ENCODE data around the gene HPCAL1.

Gene HPCAL1

GRCh38 chr2:10285191-10285555, 17.5 kb upstream of the HPCAL1 start:
- Histone ChIP-seq H3K79me1 (ENCODE audit: low read length) (no peaks in the 10 kb centered on the region), H2BK12ac (ENCODE audit: low read length) (no peak overlapping the region), H3K4me1 (ENCODE audit: control insufficient read depth in 1 of 2, insufficient read depth in 2 of 2, low read length in 2 of 2) (peaks cover 11 to 13% of the 10 kb centered on the region in 2 experiments), H4K12ac (ENCODE audit: low read depth, low read length) (no peak overlapping the region), H3K27ac (ENCODE audit: low read depth, low read length) (no peak overlapping the region), H3K23ac (ENCODE audit: low read length) (no peak overlapping the region), H3K4me2 (ENCODE audit: low read length) (no peak overlapping the region), H2AK5ac (ENCODE audit: low read length) (no peak overlapping the region), H3K36me3 (ENCODE audit: control insufficient read depth in 1 of 2, insufficient read depth in 2 of 2, low read length in 2 of 2) (no peaks in the 10 kb centered on the region), H2AFZ (ENCODE audit: insufficient read depth, low read length, poor library complexity) (peak overlapping the region; percentile 27), H3K18ac (ENCODE audit: low read length) (no peak overlapping the region), H3K9me3 (ENCODE audit: insufficient read depth, low read depth, low read length) (no peaks in the 10 kb centered on the region), H3K27me3 (ENCODE audit: insufficient read depth, low read length) (no peaks in the 10 kb centered on the region), H3K4ac (ENCODE audit: low read depth, low read length) (no peak overlapping the region), H3K79me2 (ENCODE audit: control insufficient read depth, insufficient read depth, low read length, poor library complexity) (no peaks in the 10 kb centered on the region), H4K8ac (ENCODE audit: low read depth, low read length) (no peak overlapping the region), H4K91ac (ENCODE audit: low read depth, low read length) (no peak overlapping the region), H2BK120ac (ENCODE audit: insufficient read depth, low read length, poor library complexity) (no peak overlapping the region), H2BK5ac (ENCODE audit: low read depth, low read length, poor library complexity) (no peak overlapping the region), H3K4me3 (ENCODE audit: low read depth, low read length) (no peak overlapping the region), H3K9ac (ENCODE audit: low read length) (no peak overlapping the region), H3K14ac (ENCODE audit: low read length) (no peak overlapping the region)
- DNase-seq = no peak
- no CpG with 5 or more reads among the region's 5 CpGs for WGBS (ENCODE audit: extremely low coverage, insufficient coverage, insufficient read length)

GRCh38 chr2:10285556-10286198, 17.0 kb upstream of the HPCAL1 start:
- Histone ChIP-seq H3K27me3 (ENCODE audit: insufficient read depth, low read length) (no peaks in the 10 kb centered on the region), H2AFZ (ENCODE audit: insufficient read depth, low read length, poor library complexity) (peak overlapping the region; percentile 27), H3K79me2 (ENCODE audit: control insufficient read depth, insufficient read depth, low read length, poor library complexity) (no peaks in the 10 kb centered on the region), H3K9me3 (ENCODE audit: insufficient read depth, low read depth, low read length) (no peaks in the 10 kb centered on the region), H3K36me3 (ENCODE audit: control insufficient read depth in 1 of 2, insufficient read depth in 2 of 2, low read length in 2 of 2) (no peaks in the 10 kb centered on the region), H3K9ac (ENCODE audit: low read length) (no peak overlapping the region), H2BK12ac (ENCODE audit: low read length) (peak overlapping the region; percentile 4), H2BK120ac (ENCODE audit: insufficient read depth, low read length, poor library complexity) (peak overlapping the region; percentile 1), H3K14ac (ENCODE audit: low read length) (no peak overlapping the region), H3K18ac (ENCODE audit: low read length) (no peak overlapping the region), H4K12ac (ENCODE audit: low read depth, low read length) (no peak overlapping the region), H2AK5ac (ENCODE audit: low read length) (no peak overlapping the region), H4K91ac (ENCODE audit: low read depth, low read length) (peak overlapping the region; percentile 10), H3K23ac (ENCODE audit: low read length) (no peak overlapping the region), H3K4me3 (ENCODE audit: low read depth, low read length) (no peak overlapping the region), H2BK5ac (ENCODE audit: low read depth, low read length, poor library complexity) (no peak overlapping the region), H3K27ac (ENCODE audit: low read depth, low read length) (no peak overlapping the region), H4K8ac (ENCODE audit: low read depth, low read length) (peak overlapping the region; percentile 8), H3K4ac (ENCODE audit: low read depth, low read length) (no peak overlapping the region), H3K4me1 (ENCODE audit: control insufficient read depth in 1 of 2, insufficient read depth in 2 of 2, low read length in 2 of 2) (peaks cover 11 to 13% of the 10 kb centered on the region in 2 experiments), H3K4me2 (ENCODE audit: low read length) (no peak overlapping the region), H3K79me1 (ENCODE audit: low read length) (no peaks in the 10 kb centered on the region)
- WGBS (ENCODE audit: extremely low coverage, insufficient coverage, insufficient read length) = no CpG with 5 or more reads among the region's 17 CpGs
- peak; percentile 18 to 34 for DNase-seq

GRCh38 chr2:10286216-10287037, 16.3 kb upstream of the HPCAL1 start:
- Histone ChIP-seq H2AK5ac (ENCODE audit: low read length) (no peak overlapping the region), H3K79me2 (ENCODE audit: control insufficient read depth, insufficient read depth, low read length, poor library complexity) (no peaks in the 10 kb centered on the region), H2BK120ac (ENCODE audit: insufficient read depth, low read length, poor library complexity) (no peak overlapping the region), H2AFZ (ENCODE audit: insufficient read depth, low read length, poor library complexity) (no peak overlapping the region), H3K9ac (ENCODE audit: low read length) (no peak overlapping the region), H2BK5ac (ENCODE audit: low read depth, low read length, poor library complexity) (no peak overlapping the region), H4K91ac (ENCODE audit: low read depth, low read length) (no peak overlapping the region), H3K27me3 (ENCODE audit: insufficient read depth, low read length) (no peaks in the 10 kb centered on the region), H4K12ac (ENCODE audit: low read depth, low read length) (no peak overlapping the region), H4K8ac (ENCODE audit: low read depth, low read length) (peak overlapping the region; percentile 8), H3K79me1 (ENCODE audit: low read length) (no peaks in the 10 kb centered on the region), H3K9me3 (ENCODE audit: insufficient read depth, low read depth, low read length) (no peaks in the 10 kb centered on the region), H3K4ac (ENCODE audit: low read depth, low read length) (no peak overlapping the region), H3K14ac (ENCODE audit: low read length) (no peak overlapping the region), H3K4me3 (ENCODE audit: low read depth, low read length) (no peak overlapping the region), H3K4me1 (ENCODE audit: control insufficient read depth in 1 of 2, insufficient read depth in 2 of 2, low read length in 2 of 2) (peaks cover 11 to 13% of the 10 kb centered on the region in 2 experiments), H3K23ac (ENCODE audit: low read length) (no peak overlapping the region), H3K36me3 (ENCODE audit: control insufficient read depth in 1 of 2, insufficient read depth in 2 of 2, low read length in 2 of 2) (no peaks in the 10 kb centered on the region), H3K4me2 (ENCODE audit: low read length) (no peak overlapping the region), H2BK12ac (ENCODE audit: low read length) (no peak overlapping the region), H3K27ac (ENCODE audit: low read depth, low read length) (no peak overlapping the region), H3K18ac (ENCODE audit: low read length) (no peak overlapping the region)
- no CpG with 5 or more reads among the region's 27 CpGs for WGBS (ENCODE audit: extremely low coverage, insufficient coverage, insufficient read length)
- DNase-seq = no peak

DNA sequence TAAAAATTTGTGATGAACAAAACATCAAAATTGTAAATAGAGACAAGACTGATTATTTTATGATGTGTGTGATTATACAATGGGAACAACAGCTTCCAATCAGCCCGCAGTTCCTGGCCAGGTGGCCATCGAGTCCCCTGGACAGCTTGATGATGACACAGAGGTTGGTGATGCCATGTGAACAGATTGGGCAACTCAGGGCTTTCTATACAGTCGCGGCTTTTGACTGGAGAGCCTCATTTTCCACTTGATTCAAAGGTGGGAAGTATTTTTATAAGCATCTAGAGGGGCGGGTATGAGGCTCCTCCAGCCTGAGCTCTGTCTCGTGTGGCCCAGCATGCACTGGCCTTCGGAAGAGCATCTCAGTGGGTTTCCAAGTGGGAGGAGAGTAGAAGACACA, 14.9 kb upstream of the HPCAL1 start:
- WGBS (ENCODE audit: extremely low coverage, insufficient coverage, insufficient read length) = no CpG with 5 or more reads among the region's 7 CpGs
- H3K4me3 ChIP-seq (ENCODE audit: low read depth, low read length) = no peak overlapping the region

More for the DNA sequence above, 14.9 kb upstream of the HPCAL1 start:
- Histone ChIP-seq H3K18ac (ENCODE audit: low read length) (no peak overlapping the region), H3K79me2 (ENCODE audit: control insufficient read depth, insufficient read depth, low read length, poor library complexity) (no peaks in the 10 kb centered on the region), H3K36me3 (ENCODE audit: control insufficient read depth in 1 of 2, insufficient read depth in 2 of 2, low read length in 2 of 2) (no peaks in the 10 kb centered on the region), H2AFZ (ENCODE audit: insufficient read depth, low read length, poor library complexity) (no peak overlapping the region), H3K27ac (ENCODE audit: low read depth, low read length) (no peak overlapping the region), H3K23ac (ENCODE audit: low read length) (no peak overlapping the region), H3K4ac (ENCODE audit: low read depth, low read length) (no peak overlapping the region), H3K9me3 (ENCODE audit: insufficient read depth, low read depth, low read length) (no peaks in the 10 kb centered on the region), H2BK5ac (ENCODE audit: low read depth, low read length, poor library complexity) (no peak overlapping the region), H2AK5ac (ENCODE audit: low read length) (no peak overlapping the region), H3K27me3 (ENCODE audit: insufficient read depth, low read length) (no peaks in the 10 kb centered on the region), H3K79me1 (ENCODE audit: low read length) (no peaks in the 10 kb centered on the region), H4K8ac (ENCODE audit: low read depth, low read length) (no peak overlapping the region), H3K9ac (ENCODE audit: low read length) (no peak overlapping the region), H2BK120ac (ENCODE audit: insufficient read depth, low read length, poor library complexity) (no peak overlapping the region), H4K12ac (ENCODE audit: low read depth, low read length) (no peak overlapping the region), H3K4me1 (ENCODE audit: control insufficient read depth in 1 of 2, insufficient read depth in 2 of 2, low read length in 2 of 2) (peaks cover 11 to 13% of the 10 kb centered on the region in 2 experiments), H2BK12ac (ENCODE audit: low read length) (no peak overlapping the region), H3K4me2 (ENCODE audit: low read length) (no peak overlapping the region), H3K14ac (ENCODE audit: low read length) (no peak overlapping the region), H4K91ac (ENCODE audit: low read depth, low read length) (no peak overlapping the region)
- no peak for DNase-seq
